HG02943 (cell line): ENCODE data around the gene PCDHB9.
"Not testable (repeated sequence)": the region's sequence is repeated elsewhere in the genome, so short reads cannot be mapped to it uniquely, and the experiment has no call there.

Experiments used
- ATAC-seq: cut with Tn5 transposase; IDR thresholded peaks from one replicate; pipeline ENCODE4 v1.9.1; 2021; ENCODE audit warnings: mild to moderate bottlenecking, low read depth, moderate library complexity; ENCODE audit not compliant: unreplicated experiment

Gene PCDHB9

DNA sequence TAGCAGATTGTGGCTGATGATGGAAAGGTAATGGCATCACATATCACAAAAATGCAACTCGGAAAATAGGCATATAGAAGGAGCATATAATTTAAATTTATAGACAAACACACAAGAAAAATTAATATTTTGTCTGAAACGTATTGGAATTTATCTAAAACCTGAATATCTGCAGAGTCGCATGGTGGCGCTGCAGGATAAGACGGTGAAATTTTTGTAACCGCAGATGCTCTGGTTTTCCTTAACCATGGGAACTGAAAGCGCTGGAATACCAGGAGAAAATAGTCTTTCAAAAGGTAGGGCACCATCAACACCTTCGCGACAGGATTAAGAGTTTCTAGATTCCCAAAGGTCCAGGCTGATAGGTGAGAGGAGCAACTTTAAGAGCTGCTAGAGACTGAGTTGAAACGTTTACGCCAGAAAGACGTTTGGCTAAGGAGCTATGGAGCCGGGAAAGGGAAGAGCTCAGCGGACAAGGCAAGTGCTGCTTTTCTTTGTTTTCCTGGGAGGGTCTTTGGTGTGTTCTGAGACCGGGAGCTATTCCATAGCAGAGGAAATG lies 47.2 kb downstream of the PCDHB9 start:
- ATAC-seq, result no peak

DNA sequence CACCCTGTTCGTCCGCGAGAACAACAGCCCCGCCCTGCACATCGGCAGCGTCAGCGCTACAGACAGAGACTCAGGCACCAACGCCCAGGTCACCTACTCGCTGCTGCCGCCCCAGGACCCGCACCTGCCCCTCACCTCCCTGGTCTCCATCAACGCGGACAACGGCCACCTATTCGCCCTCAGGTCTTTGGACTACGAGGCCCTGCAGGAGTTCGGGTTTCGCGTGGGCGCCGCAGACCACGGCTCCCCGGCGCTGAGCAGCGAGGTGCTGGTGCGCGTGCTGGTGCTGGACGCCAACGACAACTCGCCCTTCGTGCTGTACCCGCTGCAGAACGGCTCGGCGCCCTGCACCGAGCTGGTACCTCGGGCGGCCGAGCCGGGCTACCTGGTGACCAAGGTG lies 49.0 kb downstream of the PCDHB9 start:
- ATAC-seq, result not testable (repeated sequence)

DNA sequence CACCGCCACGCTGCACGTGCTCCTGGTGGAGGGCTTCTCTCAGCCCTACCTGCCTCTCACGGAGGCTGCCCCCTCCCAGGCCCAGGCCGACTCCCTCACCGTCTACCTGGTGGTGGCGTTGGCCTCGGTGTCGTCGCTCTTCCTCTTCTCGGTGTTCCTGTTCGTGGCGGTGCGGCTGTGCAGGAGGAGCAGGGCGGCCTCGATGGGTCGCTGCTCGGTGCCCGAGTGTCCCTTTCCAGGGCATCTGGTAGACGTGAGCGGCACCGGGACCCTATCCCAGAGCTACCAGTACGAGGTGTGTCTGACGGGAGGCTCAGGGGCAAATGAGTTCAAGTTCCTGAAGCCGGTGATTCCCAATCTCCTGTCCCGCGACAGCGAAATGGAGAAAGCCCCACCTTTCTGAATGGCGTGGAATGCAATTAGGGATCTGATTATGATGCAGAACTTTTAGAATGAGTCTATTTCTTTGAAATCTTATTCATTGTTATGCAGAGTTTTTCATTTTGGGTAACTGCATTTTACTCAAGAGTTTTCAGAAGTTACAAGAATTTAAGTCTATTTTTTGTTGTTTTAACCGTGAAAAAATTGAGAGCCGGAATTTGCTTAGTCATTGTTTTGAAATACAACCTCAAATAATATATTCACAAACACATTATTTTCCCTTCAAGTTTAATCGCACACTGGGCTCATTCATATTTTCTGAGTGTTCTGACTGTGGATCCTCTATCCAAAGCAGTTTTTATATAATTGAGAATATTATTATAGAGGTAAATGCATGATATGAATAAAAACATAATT lies 49.8 kb downstream of the PCDHB9 start:
- ATAC-seq, result no peak
